HG03521 (cell line): ENCODE results near the gene PDK3.

Experiments
- ATAC-seq: cut with Tn5 transposase; IDR thresholded peaks from one replicate; pipeline ENCODE4 v1.9.1; 2021; ENCODE audit warnings: mild to moderate bottlenecking, moderate library complexity; ENCODE audit not compliant: unreplicated experiment

PDK3 gene

GRCh38 chrX:24464836-24465531 lies at the start of gene PDK3:
Gene PDK3, plus strand, starts transcription at chrX:24465286. Its CDS starts 170 bp downstream, at chrX:24465456.
- ATAC-seq = peak; percentile 98

GRCh38 chrX:24415921-24416320 lies 49.2 kb upstream of the PDK3 start:
- no peak for ATAC-seq

GRCh38 chrX:24423960-24424359 lies 41.1 kb upstream of the PDK3 start:
- no peak for ATAC-seq

GRCh38 chrX:24424948-24425347 lies 40.1 kb upstream of the PDK3 start:
- ATAC-seq = no peak

- no peak for ATAC-seq
Measured at GRCh38 chrX:24425806-24426205, 39.3 kb upstream of the PDK3 start.

GRCh38 chrX:24426340-24426913 lies 38.7 kb upstream of the PDK3 start:
- ATAC-seq = no peak

- no peak for ATAC-seq
Measured at GRCh38 chrX:24426921-24427746, 38.0 kb upstream of the PDK3 start.

GRCh38 chrX:24427747-24428019 lies 37.4 kb upstream of the PDK3 start:
- no peak for ATAC-seq

- no peak for ATAC-seq
Measured at GRCh38 chrX:24428516-24428915, 36.6 kb upstream of the PDK3 start.

GRCh38 chrX:24435060-24435459 lies 30.0 kb upstream of the PDK3 start:
- ATAC-seq = no peak

GRCh38 chrX:24443918-24444317 lies 21.2 kb upstream of the PDK3 start:
- ATAC-seq = no peak

GRCh38 chrX:24444645-24445044 lies 20.4 kb upstream of the PDK3 start:
- ATAC-seq = no peak

- ATAC-seq = no peak
Measured at GRCh38 chrX:24448762-24449250, 16.3 kb upstream of the PDK3 start.

GRCh38 chrX:24463077-24463476 lies 2.0 kb upstream of the PDK3 start:
- ATAC-seq = no peak

GRCh38 chrX:24464498-24464835 lies 619 bp upstream of the PDK3 start:
- no peak for ATAC-seq

- no peak for ATAC-seq
Measured at GRCh38 chrX:24465532-24465865, 413 bp downstream of the PDK3 start.

- ATAC-seq = no peak
Measured at GRCh38 chrX:24466025-24466424, 939 bp downstream of the PDK3 start.

GRCh38 chrX:24468245-24468644 lies 3.2 kb downstream of the PDK3 start:
- no peak for ATAC-seq

GRCh38 chrX:24471808-24472207 lies 6.7 kb downstream of the PDK3 start:
- ATAC-seq = no peak

GRCh38 chrX:24475480-24475879 lies 10.4 kb downstream of the PDK3 start:
- ATAC-seq = no peak

GRCh38 chrX:24478509-24478908 lies 13.4 kb downstream of the PDK3 start:
- ATAC-seq = no peak

GRCh38 chrX:24479924-24480323 lies 14.8 kb downstream of the PDK3 start:
- peak; percentile 94 for ATAC-seq
